HFFc6 (cell line): Measurements from ENCODE around the gene LIPC. TPM values are rescaled to one million over a fixed set of nuclear protein-coding genes. Genes with fewer than 3 reads are reported as not detected.
A peak's percentile ranks its signal among the peaks of the same experiment; 100 is the strongest.

Source experiments
- DNase-seq: peaks from one replicate; pipeline ENCODE4 v3.0.0-alpha.2; 2018
- H3K27ac Mint-ChIP-seq: 2 replicates; pipeline ENCODE4 v1.8.0; 2020; ENCODE audit warnings: mild to moderate bottlenecking, mixed read lengths
- H3K27me3 Mint-ChIP-seq: 2 replicates; pipeline ENCODE4 v1.8.0; 2021; ENCODE audit warnings: mild to moderate bottlenecking, moderate library complexity, mixed read lengths; ENCODE audit not compliant: insufficient read depth
- H3K36me3 Mint-ChIP-seq: 2 replicates; pipeline ENCODE4 v1.8.0; 2021; ENCODE audit warnings: low read depth, mixed read lengths
- H3K4me1 Mint-ChIP-seq: 2 replicates; pipeline ENCODE4 v1.8.0; 2020; ENCODE audit warnings: low read depth, mixed read lengths
- H3K4me3 Mint-ChIP-seq: 2 replicates; pipeline ENCODE4 v1.8.0; 2020; ENCODE audit warnings: mild to moderate bottlenecking, moderate library complexity, mixed read lengths
- H3K9me3 Mint-ChIP-seq: 2 replicates; pipeline ENCODE4 v1.8.0; 2020; ENCODE audit warnings: mild to moderate bottlenecking, mixed read lengths
- CTCF ChIP-seq: fragments of 200-600 bp; sonication (generic); IDR thresholded peaks from 2 replicates; pipeline ENCODE4 v1.5.0; 2021; ENCODE audit warnings: antibody characterized with exemption, mild to moderate bottlenecking
- total RNA-seq, 6 experiments: library from RNA; stranded (reverse); fragmentation: NEBNext Ultra II Directional; extraction: Animal tissue kit (Norgen Biotek cat#: 25700); gene quantifications; 2 replicates in 1 of 6; 3 replicates in 5 of 6; pipeline ENCODE4 v1.2.3, GENCODE V29; 2021

LIPC gene
- total RNA-seq, 6 experiments from 2014 or later: not detected

GRCh38 chr15:58564981-58565380 lies 133.2 kb downstream of the LIPC start:
- H3K27ac Mint-ChIP-seq: no peak overlapping the region
- H3K4me3 Mint-ChIP-seq: no peak overlapping the region

GRCh38 chr15:58565619-58566018 lies 133.8 kb downstream of the LIPC start:
- Mint-ChIP-seq H3K27ac (no peak overlapping the region), H3K4me1 (no peaks in the 10 kb centered on the region), H3K4me3 (no peak overlapping the region), H3K27me3 (peaks cover 17% of the 10 kb centered on the region), H3K9me3 (no peaks in the 10 kb centered on the region), H3K36me3 (no peaks in the 10 kb centered on the region)
- peak; percentile 18; the same call in 1 of the 2 replicates for TF ChIP-seq CTCF
- DNase-seq: no peak

More at GRCh38 chr15:58564981-58565380, 133.2 kb downstream of the LIPC start:
- Mint-ChIP-seq H3K9me3 (no peaks in the 10 kb centered on the region), H3K27me3 (peaks cover 17% of the 10 kb centered on the region), H3K4me1 (no peaks in the 10 kb centered on the region), H3K36me3 (no peaks in the 10 kb centered on the region)
- no peak for TF ChIP-seq CTCF
- DNase-seq: no peak

- TF ChIP-seq CTCF: no peak
- H3K27me3 Mint-ChIP-seq: peaks cover 14% of the 10 kb centered on the region
- H3K4me1 Mint-ChIP-seq: no peaks in the 10 kb centered on the region
- no peaks in the 10 kb centered on the region for H3K36me3 Mint-ChIP-seq
- no peak for DNase-seq
- no peaks in the 10 kb centered on the region for H3K9me3 Mint-ChIP-seq
- no peak overlapping the region for H3K27ac Mint-ChIP-seq
- no peak overlapping the region for H3K4me3 Mint-ChIP-seq
Observed at GRCh38 chr15:58566029-58566428, 134.2 kb downstream of the LIPC start.

GRCh38 chr15:58568157-58568571 lies 136.4 kb downstream of the LIPC start:
- no peaks in the 10 kb centered on the region for H3K36me3 Mint-ChIP-seq
- no peak for TF ChIP-seq CTCF
- no peak overlapping the region for H3K27ac Mint-ChIP-seq
- no peak overlapping the region for H3K4me3 Mint-ChIP-seq
- peaks cover 14% of the 10 kb centered on the region for H3K27me3 Mint-ChIP-seq
- no peaks in the 10 kb centered on the region for H3K4me1 Mint-ChIP-seq
- DNase-seq: no peak
- no peaks in the 10 kb centered on the region for H3K9me3 Mint-ChIP-seq

GRCh38 chr15:58569455-58569854 lies 137.7 kb downstream of the LIPC start:
- H3K36me3 Mint-ChIP-seq: no peaks in the 10 kb centered on the region
- DNase-seq: no peak
- TF ChIP-seq CTCF: no peak
- H3K27me3 Mint-ChIP-seq: peaks cover 9% of the 10 kb centered on the region
- H3K4me3 Mint-ChIP-seq: no peak overlapping the region
- no peaks in the 10 kb centered on the region for H3K9me3 Mint-ChIP-seq
- no peaks in the 10 kb centered on the region for H3K4me1 Mint-ChIP-seq
- H3K27ac Mint-ChIP-seq: no peak overlapping the region

- Mint-ChIP-seq H3K4me1 (no peaks in the 10 kb centered on the region), H3K27ac (no peak overlapping the region), H3K4me3 (no peak overlapping the region), H3K36me3 (no peaks in the 10 kb centered on the region), H3K27me3 (peaks cover 7% of the 10 kb centered on the region; the same call in 1 of the 2 replicates), H3K9me3 (no peaks in the 10 kb centered on the region)
- no peak for DNase-seq
- TF ChIP-seq CTCF: no peak
Observed at GRCh38 chr15:58571491-58571890, 139.7 kb downstream of the LIPC start.
